Upper lobe of right lung (tissue), 1 donor: ENCODE results near the gene TEAD1. TPM values are rescaled to one million over a fixed set of nuclear protein-coding genes. Genes with fewer than 3 reads are reported as not detected.

ENCODE experiments used
- ATAC-seq: fragments of 200-7000 bp; cut with Tn5 transposase; one replicate; pipeline ENCODE4 v1.9.1; 2020; ENCODE audit warnings: mild to moderate bottlenecking, moderate library complexity
- DNase-seq: peaks from one replicate; pipeline ENCODE4 v3.0.0-alpha.2; 2020
- H3K27ac ChIP-seq: fragments of 200-600 bp; one replicate; pipeline ENCODE4 v1.8.0; 2022
- H3K27me3 ChIP-seq: fragments of 200-600 bp; one replicate; pipeline ENCODE4 v1.8.0; 2022; ENCODE audit warnings: mild to moderate bottlenecking
- H3K36me3 ChIP-seq: fragments of 200-600 bp; one replicate; pipeline ENCODE4 v1.8.0; 2022
- H3K4me1 ChIP-seq: fragments of 200-600 bp; one replicate; pipeline ENCODE4 v1.8.0; 2022
- H3K4me3 ChIP-seq: fragments of 200-600 bp; one replicate; pipeline ENCODE4 v1.8.0; 2022; ENCODE audit warnings: mild to moderate bottlenecking
- H3K9me3 ChIP-seq: fragments of 200-600 bp; one replicate; pipeline ENCODE4 v1.8.0; 2022
- CTCF ChIP-seq: fragments of 200-600 bp; IDR thresholded peaks from one replicate; pipeline ENCODE4 v1.8.0; 2022; ENCODE audit warnings: antibody characterized with exemption
- intact Hi-C: fragments of 100-400 bp; cut with DNase I; formaldehyde crosslinking; loops from one replicate; pipeline ENCODE4 v1.11.0; 2022
- total RNA-seq: library from RNA; stranded (reverse); fragmentation: NEBNext Ultra II Directional; extraction: Animal tissue kit (Norgen Biotek cat#: 25700); gene quantifications from one replicate; pipeline ENCODE4 v1.2.1, GENCODE V29; 2021
- donor health status: DM: no; HTN: yes; CAD: no; lungs with severe emphysema.

Gene TEAD1
- total RNA-seq, 1 donor from 2014 or later: 72.3 TPM

GRCh38 chr11:12893787-12894672 lies 219.8 kb downstream of the TEAD1 start:
- Histone ChIP-seq H3K4me1 (peaks cover 7% of the 10 kb centered on the region), H3K36me3 (no peaks in the 10 kb centered on the region), H3K4me3 (no peak overlapping the region), H3K9me3 (no peaks in the 10 kb centered on the region), H3K27ac (no peak overlapping the region), H3K27me3 (no peaks in the 10 kb centered on the region)
- ATAC-seq (peak; percentile 67), DNase-seq (peak; percentile 71)
- intact Hi-C loops: loop anchor here (5.0 kb wide), 1 partner anchor 562 kb away; no protein-coding TSS in a partner anchor
- peak; percentile 87 for TF ChIP-seq CTCF

DNA sequence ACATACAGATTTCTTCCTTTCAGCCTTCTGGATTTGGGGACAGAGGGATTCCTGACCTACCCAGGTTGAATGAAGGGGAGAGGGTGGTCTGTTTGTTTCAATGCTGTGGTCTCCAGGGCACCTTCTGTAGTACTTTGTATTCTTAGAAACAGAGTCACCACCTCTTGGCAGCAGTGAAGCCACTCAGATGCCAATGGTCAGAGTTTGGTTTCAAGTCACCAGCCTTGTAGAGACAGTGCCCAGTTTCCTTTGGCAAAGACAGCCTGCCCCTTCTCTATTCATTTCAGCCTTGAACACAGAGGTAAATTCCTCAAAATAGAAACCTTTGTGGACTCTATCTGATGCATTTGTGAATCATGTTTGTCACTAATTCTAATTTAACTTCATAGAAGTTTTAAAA lies 223.2 kb downstream of the TEAD1 start:
- H3K4me3 ChIP-seq: no peak overlapping the region
- peaks cover 4% of the 10 kb centered on the region for H3K4me1 ChIP-seq
- H3K36me3 ChIP-seq: peaks cover under 1% of the 10 kb centered on the region
- no peak for ATAC-seq
- no peak for TF ChIP-seq CTCF
- no peaks in the 10 kb centered on the region for H3K9me3 ChIP-seq
- H3K27ac ChIP-seq: no peak overlapping the region
- intact Hi-C loops: no loop called here
- no peaks in the 10 kb centered on the region for H3K27me3 ChIP-seq
- DNase-seq: no peak

- H3K27ac ChIP-seq: no peak overlapping the region
These were observed 223.6 kb downstream of the TEAD1 start for GRCh38 chr11:12897867-12898266.

DNA sequence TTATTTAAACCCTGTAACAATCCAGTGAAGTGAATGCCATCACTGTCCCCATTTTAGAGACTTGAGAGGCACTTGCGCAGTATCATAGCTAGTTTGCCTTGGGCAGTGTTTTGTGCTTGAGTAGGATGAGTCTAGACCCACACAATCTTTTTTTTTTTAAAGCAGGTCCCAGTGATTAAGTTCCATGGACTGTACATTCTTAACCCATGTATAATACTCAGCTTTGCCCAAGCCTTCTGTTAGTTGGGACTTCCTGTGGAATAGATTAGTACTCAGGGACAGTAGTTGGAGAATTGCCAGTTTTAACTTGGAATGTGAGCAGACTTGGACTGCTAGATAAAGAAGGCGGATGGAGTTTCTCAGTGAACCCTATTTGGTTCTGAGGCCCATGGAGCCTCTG lies 226.3 kb downstream of the TEAD1 start:
- no peak overlapping the region for H3K27ac ChIP-seq
- no peaks in the 10 kb centered on the region for H3K27me3 ChIP-seq
- H3K4me3 ChIP-seq: no peak overlapping the region
- intact Hi-C loops: no loop called here
- ATAC-seq: no peak
- no peak for TF ChIP-seq CTCF
- peaks cover 4% of the 10 kb centered on the region for H3K36me3 ChIP-seq
- no peak for DNase-seq
- no peaks in the 10 kb centered on the region for H3K4me1 ChIP-seq
- H3K9me3 ChIP-seq: no peaks in the 10 kb centered on the region

More at GRCh38 chr11:12897867-12898266, 223.6 kb downstream of the TEAD1 start:
- Histone ChIP-seq H3K36me3 (peaks cover 4% of the 10 kb centered on the region), H3K27me3 (no peaks in the 10 kb centered on the region), H3K4me3 (no peak overlapping the region), H3K9me3 (no peaks in the 10 kb centered on the region), H3K4me1 (peaks cover 4% of the 10 kb centered on the region)
- ATAC-seq (no peak), DNase-seq (no peak)
- intact Hi-C loops: no loop called here
- no peak for TF ChIP-seq CTCF

GRCh38 chr11:12901272-12901671 lies 227.1 kb downstream of the TEAD1 start:
- Histone ChIP-seq H3K36me3 (peaks cover 4% of the 10 kb centered on the region), H3K9me3 (no peaks in the 10 kb centered on the region)
- peak; percentile 22 for ATAC-seq

More at GRCh38 chr11:12901272-12901671, 227.1 kb downstream of the TEAD1 start:
- TF ChIP-seq CTCF: no peak
- intact Hi-C loops: no loop called here
- no peak overlapping the region for H3K4me3 ChIP-seq
- no peaks in the 10 kb centered on the region for H3K4me1 ChIP-seq
- H3K27ac ChIP-seq: no peak overlapping the region
- H3K27me3 ChIP-seq: no peaks in the 10 kb centered on the region
- no peak for DNase-seq
